Measurements from ENCODE around the gene INPP5A. TPM values are rescaled to one million over a fixed set of nuclear protein-coding genes. Genes with fewer than 3 reads are reported as not detected.

INPP5A gene
- total RNA-seq, 4 donors from 2014 or later = 34.8 to 80.8 (median 52.8) TPM

DNA sequence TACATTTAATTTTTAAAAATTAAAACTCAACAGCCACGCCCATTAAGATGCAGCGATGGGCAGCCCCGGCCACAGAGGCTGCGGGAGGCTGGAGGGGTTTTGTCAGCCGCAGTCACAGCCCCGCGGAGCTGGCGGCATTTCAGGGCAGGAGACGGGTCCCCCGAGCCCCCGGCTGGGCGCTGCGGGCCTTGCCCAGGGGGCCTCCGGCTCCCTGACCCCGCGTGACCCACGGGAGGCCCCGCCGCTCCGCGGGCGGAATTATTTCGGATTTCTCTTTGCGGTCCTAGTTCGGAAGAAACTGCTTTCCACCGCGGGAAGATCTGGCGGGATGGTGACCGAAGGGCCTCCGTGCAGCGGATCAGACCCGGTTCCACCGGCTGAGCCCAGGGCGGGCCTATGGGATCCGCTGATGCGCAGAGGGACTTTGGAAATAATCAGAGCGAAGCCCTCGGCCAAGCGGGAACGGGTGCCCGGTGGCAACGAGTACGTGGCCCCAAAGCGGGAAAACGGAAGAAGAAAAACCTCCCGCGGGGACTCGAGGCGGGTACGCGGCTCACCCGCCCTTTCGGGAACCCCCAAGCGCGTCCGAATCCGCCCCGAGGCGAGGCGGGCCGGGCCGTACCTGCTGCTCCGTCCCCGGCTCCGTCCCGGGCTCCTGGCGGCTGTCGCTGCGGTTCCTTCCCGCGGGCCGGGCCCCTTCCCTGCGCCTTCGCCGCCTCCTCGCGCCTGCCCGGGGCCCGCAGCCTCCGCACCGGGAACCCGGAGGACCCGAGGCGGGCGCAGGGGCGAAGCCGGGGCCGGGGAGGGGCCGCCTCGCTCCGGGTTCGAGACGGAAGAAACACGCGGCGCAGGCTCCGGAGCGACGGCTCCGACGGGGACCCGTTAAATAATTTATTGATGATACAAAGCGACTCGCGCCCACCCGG lies 246.6 kb downstream of the INPP5A start:
- intact Hi-C loops (cut with DNase I; ENCODE audit: low total_unique reads) = loop anchor here (10.0 kb wide), 1 partner anchor 129 kb away; no protein-coding TSS in a partner anchor
- Histone ChIP-seq H3K27ac (no peak overlapping the region), H3K9me3 (no peaks in the 10 kb centered on the region), H3K4me1 (peaks cover 16 to 39% (median 32%) of the 10 kb centered on the region in 4 donors), H3K4me3 (no peak overlapping the region), H3K36me3 (peaks cover 0 to 36% (median 0%) of the 10 kb centered on the region in 4 donors), H3K27me3 (peaks cover 59% of the 10 kb centered on the region)
- no peak for DNase-seq
- in situ Hi-C loops (cut with MboI; ENCODE audit: low pct_ligation_motif_present in 1 of 4, low pct_unique_long_range_greater_than_20kb in 1 of 4, low sequenced_read_pairs in 3 of 4) = no loop called here
- TF ChIP-seq, protein P1, sequence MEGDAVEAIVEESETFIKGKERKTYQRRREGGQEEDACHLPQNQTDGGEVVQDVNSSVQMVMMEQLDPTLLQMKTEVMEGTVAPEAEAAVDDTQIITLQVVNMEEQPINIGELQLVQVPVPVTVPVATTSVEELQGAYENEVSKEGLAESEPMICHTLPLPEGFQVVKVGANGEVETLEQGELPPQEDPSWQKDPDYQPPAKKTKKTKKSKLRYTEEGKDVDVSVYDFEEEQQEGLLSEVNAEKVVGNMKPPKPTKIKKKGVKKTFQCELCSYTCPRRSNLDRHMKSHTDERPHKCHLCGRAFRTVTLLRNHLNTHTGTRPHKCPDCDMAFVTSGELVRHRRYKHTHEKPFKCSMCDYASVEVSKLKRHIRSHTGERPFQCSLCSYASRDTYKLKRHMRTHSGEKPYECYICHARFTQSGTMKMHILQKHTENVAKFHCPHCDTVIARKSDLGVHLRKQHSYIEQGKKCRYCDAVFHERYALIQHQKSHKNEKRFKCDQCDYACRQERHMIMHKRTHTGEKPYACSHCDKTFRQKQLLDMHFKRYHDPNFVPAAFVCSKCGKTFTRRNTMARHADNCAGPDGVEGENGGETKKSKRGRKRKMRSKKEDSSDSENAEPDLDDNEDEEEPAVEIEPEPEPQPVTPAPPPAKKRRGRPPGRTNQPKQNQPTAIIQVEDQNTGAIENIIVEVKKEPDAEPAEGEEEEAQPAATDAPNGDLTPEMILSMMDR (IDR thresholded peaks at IDR 0.05) = no peak
- TF ChIP-seq POLR2AphosphoS5 (IDR thresholded peaks at IDR 0.05) (no peak), EP300 (IDR thresholded peaks at IDR 0.05; ENCODE audit: low read depth) (no peak)
- 43 to 94% methylated on average over 7 to 101 of the region's 106 CpGs for WGBS, 2 donors (ENCODE audit: low coverage in 1 of 2)

DNA sequence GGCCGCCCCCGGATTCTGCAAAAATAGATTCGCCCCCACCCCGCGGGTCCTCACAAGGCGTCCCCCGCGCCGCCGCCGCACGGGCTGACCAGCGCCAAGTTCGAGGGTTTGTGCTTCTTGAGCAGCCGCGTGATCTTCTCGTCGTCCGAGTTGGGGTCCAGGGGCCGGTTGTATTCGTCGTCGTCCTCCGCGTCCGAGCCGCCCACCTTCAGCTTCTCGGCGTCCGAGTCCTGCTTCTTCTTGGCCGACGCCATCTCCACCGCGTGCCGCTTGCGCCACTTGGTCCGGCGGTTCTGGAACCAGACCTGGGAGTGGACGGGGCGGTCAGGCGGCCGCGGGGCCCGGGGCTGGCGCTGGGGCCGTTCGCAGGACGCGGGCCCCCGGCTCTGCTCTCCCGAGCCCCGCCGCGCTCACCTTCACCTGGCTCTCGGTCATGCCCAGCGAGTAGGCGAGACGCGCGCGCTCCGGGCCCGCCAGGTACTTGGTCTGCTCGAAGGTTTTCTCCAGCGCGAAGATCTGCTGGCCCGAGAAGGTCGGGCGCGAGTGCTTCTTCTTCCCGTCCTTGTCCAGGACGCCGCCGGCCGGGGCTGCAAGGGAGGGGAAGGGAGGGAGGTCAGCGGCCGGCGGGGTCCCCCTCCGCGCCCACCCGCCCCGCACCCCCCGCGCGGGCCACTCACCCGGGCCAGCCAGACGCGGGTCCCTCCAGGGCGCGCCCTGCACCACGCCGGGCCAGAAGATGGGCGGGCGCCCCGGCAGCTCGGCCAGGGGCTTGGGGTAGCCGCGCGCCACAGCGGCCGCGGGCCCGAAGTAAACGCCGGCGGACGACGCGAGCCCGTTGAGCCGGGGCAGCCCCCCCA lies 247.5 kb downstream of the INPP5A start:
- TF ChIP-seq, protein P1 (IDR thresholded peaks at IDR 0.05) = no peak
- no peak for TF ChIP-seq POLR2AphosphoS5 (IDR thresholded peaks at IDR 0.05)
- TF ChIP-seq EP300 (IDR thresholded peaks at IDR 0.05; ENCODE audit: low read depth) = no peak
- no peak for TF ChIP-seq POLR2A (IDR thresholded peaks at IDR 0.05)
- WGBS, 2 donors (ENCODE audit: low coverage in 1 of 2) = 33% methylated on average over 68 of the region's 111 CpGs; no CpG with 5 or more reads in 1 of the 2 donors
- Histone ChIP-seq H3K4me3 (peak overlapping the region in 2 of 4 donors; percentile 16 to 21), H3K27ac (no peak overlapping the region), H3K9me3 (no peaks in the 10 kb centered on the region), H3K4me1 (peaks cover 16 to 39% (median 32%) of the 10 kb centered on the region in 4 donors), H3K36me3 (peaks cover 0 to 27% (median 0%) of the 10 kb centered on the region in 4 donors), H3K27me3 (peaks cover 68% of the 10 kb centered on the region)
- intact Hi-C loops (cut with DNase I; ENCODE audit: low total_unique reads) (loop anchor here (10.0 kb wide), 1 partner anchor 130 kb away; no protein-coding TSS in a partner anchor), in situ Hi-C loops (cut with MboI; ENCODE audit: low pct_ligation_motif_present in 1 of 4, low pct_unique_long_range_greater_than_20kb in 1 of 4, low sequenced_read_pairs in 3 of 4) (no loop called here)
- no peak for DNase-seq

GRCh38 chr10:132785723-132786475 lies 248.3 kb downstream of the INPP5A start, which contains the start of gene NKX6-2:
Gene NKX6-2, minus strand, starts transcription at chr10:132786147. Its CDS starts 199 bp downstream, at chr10:132785948.
- H3K36me3 ChIP-seq = peaks cover 0 to 27% (median 0%) of the 10 kb centered on the region in 4 donors
- H3K4me3 ChIP-seq = peak within 1 kb of the TSS in 2 of 4 donors; percentile 21 to 36
- DNase-seq = no peak
- intact Hi-C loops (cut with DNase I; ENCODE audit: low total_unique reads) (loop anchor here (10.0 kb wide), 1 partner anchor 131 kb away; no protein-coding TSS in a partner anchor), in situ Hi-C loops (cut with MboI; ENCODE audit: low pct_ligation_motif_present in 1 of 4, low pct_unique_long_range_greater_than_20kb in 1 of 4, low sequenced_read_pairs in 3 of 4) (no loop called here)
- peaks cover 76% of the 10 kb centered on the region for H3K27me3 ChIP-seq
- H3K27ac ChIP-seq = no peak within 1 kb of the TSS
- 4% methylated on average over 48 of the region's 119 CpGs; no CpG with 5 or more reads in 1 of the 2 donors for WGBS, 2 donors (ENCODE audit: low coverage in 1 of 2)
- no peaks in the 10 kb centered on the region for H3K9me3 ChIP-seq
- H3K4me1 ChIP-seq = peaks cover 16 to 39% (median 32%) of the 10 kb centered on the region in 4 donors
- no peak for TF ChIP-seq POLR2AphosphoS5 (IDR thresholded peaks at IDR 0.05)
- TF ChIP-seq EP300 (IDR thresholded peaks at IDR 0.05; ENCODE audit: low read depth) = no peak
- TF ChIP-seq, protein P1 (IDR thresholded peaks at IDR 0.05) = no peak
- TF ChIP-seq POLR2A (IDR thresholded peaks at IDR 0.05) = no peak

All from transverse colon (tissue), 4 donors.